Loucy (cell line): ENCODE results near the gene ROGDI.

Experiments
- EZH2phosphoT487 ChIP-seq: fragments of 200-600 bp; IDR thresholded peaks from 2 replicates; pipeline ENCODE4 v1.6.1; 2018; ENCODE audit warnings: antibody characterized with exemption, mild to moderate bottlenecking, moderate library complexity, borderline replicate concordance
- TF ChIP-seq, protein P1 (sequence below): fragments of 200-600 bp; sonication (generic); conservative IDR thresholded peaks from 2 replicates; pipeline ENCODE4 v1.5.1; 2014; ENCODE audit warnings: mild to moderate bottlenecking, antibody characterized with exemption, low read length

DNA sequence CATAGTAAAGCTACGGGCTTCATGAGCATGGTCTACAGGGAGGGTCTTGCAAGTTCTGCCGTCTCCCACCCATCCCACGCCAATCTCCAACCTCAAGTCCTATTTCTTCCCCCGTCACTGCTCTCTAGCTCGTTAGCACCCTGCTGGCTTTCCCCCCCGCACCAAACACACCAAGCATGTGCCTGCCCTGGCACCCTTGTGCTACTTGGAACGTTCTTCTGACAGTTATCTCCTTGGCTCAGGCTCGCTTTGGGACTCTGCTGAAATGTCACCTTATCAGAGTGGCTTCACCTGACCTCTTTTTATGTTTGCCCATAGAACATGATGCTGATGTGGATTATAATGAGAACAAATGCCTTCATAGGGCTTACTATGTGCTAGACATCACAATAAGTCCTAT, 22.8 kb upstream of the ROGDI start:
- TF ChIP-seq, protein P1, sequence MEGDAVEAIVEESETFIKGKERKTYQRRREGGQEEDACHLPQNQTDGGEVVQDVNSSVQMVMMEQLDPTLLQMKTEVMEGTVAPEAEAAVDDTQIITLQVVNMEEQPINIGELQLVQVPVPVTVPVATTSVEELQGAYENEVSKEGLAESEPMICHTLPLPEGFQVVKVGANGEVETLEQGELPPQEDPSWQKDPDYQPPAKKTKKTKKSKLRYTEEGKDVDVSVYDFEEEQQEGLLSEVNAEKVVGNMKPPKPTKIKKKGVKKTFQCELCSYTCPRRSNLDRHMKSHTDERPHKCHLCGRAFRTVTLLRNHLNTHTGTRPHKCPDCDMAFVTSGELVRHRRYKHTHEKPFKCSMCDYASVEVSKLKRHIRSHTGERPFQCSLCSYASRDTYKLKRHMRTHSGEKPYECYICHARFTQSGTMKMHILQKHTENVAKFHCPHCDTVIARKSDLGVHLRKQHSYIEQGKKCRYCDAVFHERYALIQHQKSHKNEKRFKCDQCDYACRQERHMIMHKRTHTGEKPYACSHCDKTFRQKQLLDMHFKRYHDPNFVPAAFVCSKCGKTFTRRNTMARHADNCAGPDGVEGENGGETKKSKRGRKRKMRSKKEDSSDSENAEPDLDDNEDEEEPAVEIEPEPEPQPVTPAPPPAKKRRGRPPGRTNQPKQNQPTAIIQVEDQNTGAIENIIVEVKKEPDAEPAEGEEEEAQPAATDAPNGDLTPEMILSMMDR: no peak
- TF ChIP-seq EZH2phosphoT487: no peak
